PFSK-1 (cell line): ENCODE measurements around the gene CAMSAP1.

Experiments
- FOXP2 ChIP-seq: optimal IDR thresholded peaks from 2 replicates; pipeline ENCODE3; 2011; ENCODE audit warnings: borderline replicate concordance, control low read depth, inconsistent platforms; ENCODE audit not compliant: insufficient read depth; ENCODE audit errors: extremely low read length, extremely low read depth
- POLR2AphosphoS5 ChIP-seq: IDR thresholded peaks from 2 replicates; pipeline ENCODE4 v1.6.1; 2012; ENCODE audit warnings: low read depth, mild to moderate bottlenecking, control low read depth, low read length, moderate library complexity
- REST ChIP-seq, 2 experiments: IDR thresholded peaks; 2 replicates each; pipeline versions ENCODE4 v1.6.1 to v1.8.0; 2011 to 2012; ENCODE audit warnings: low read depth in 2 of 2, low read length in 2 of 2, control low read depth in 1 of 2, inconsistent platforms in 1 of 2, mild to moderate bottlenecking in 1 of 2, moderate library complexity in 1 of 2; ENCODE audit not compliant: insufficient read depth in 1 of 2
- SIN3A ChIP-seq: IDR thresholded peaks from 2 replicates; pipeline ENCODE4 v1.6.1; 2012; ENCODE audit warnings: mild to moderate bottlenecking, low read length, moderate library complexity, borderline replicate concordance; ENCODE audit not compliant: insufficient read depth
- TAF1 ChIP-seq: IDR thresholded peaks from 2 replicates; pipeline ENCODE4 v1.6.1; 2012; ENCODE audit warnings: low read length, control low read depth, borderline replicate concordance; ENCODE audit not compliant: insufficient read depth

Gene CAMSAP1

GRCh38 chr9:135792268-135793128 is 114.8 kb downstream of the CAMSAP1 start:
- TF ChIP-seq TAF1 (no peak), SIN3A (no peak), REST (IDR thresholded peaks at IDR 0.05; ENCODE audit: insufficient read depth in 1 of 2, low read depth in 2 of 2, low read length in 2 of 2) (no peak), POLR2AphosphoS5 (no peak), FOXP2 (no peak)

GRCh38 chr9:135791431-135792267 is 115.7 kb downstream of the CAMSAP1 start:
- no peak for TF ChIP-seq SIN3A

GRCh38 chr9:135790850-135791249 is 116.5 kb downstream of the CAMSAP1 start:
- no peak for TF ChIP-seq TAF1
- TF ChIP-seq FOXP2 = no peak
- TF ChIP-seq SIN3A = no peak
- TF ChIP-seq POLR2AphosphoS5 = no peak
- TF ChIP-seq REST (IDR thresholded peaks at IDR 0.05; ENCODE audit: insufficient read depth in 1 of 2, low read depth in 2 of 2, low read length in 2 of 2) = no peak

- TF ChIP-seq SIN3A (no peak), TAF1 (no peak), POLR2AphosphoS5 (no peak), FOXP2 (no peak), REST (IDR thresholded peaks at IDR 0.05; ENCODE audit: insufficient read depth in 1 of 2, low read depth in 2 of 2, low read length in 2 of 2) (no peak)
These were observed 117.0 kb downstream of the CAMSAP1 start for GRCh38 chr9:135790356-135790755.

- TF ChIP-seq FOXP2 = no peak
- TF ChIP-seq SIN3A = no peak
- no peak for TF ChIP-seq POLR2AphosphoS5
- no peak for TF ChIP-seq TAF1
- no peak for TF ChIP-seq REST (IDR thresholded peaks at IDR 0.05; ENCODE audit: insufficient read depth in 1 of 2, low read depth in 2 of 2, low read length in 2 of 2)
These were observed 117.5 kb downstream of the CAMSAP1 start for GRCh38 chr9:135789838-135790291.
